C4-2B (cell line): ENCODE data around the gene PSMB5.

Experiments
- H3K27ac ChIP-seq: fragments of 450-650 bp; 2 replicates; pipeline ENCODE4 v1.5.1; 2017
- ZFX ChIP-seq: fragments of 450-650 bp; IDR thresholded peaks from 2 replicates; pipeline ENCODE4 v1.6.1; 2017
- TF ChIP-seq, protein P1 (sequence below): fragments of 450-650 bp; conservative IDR thresholded peaks from 2 replicates; pipeline ENCODE4 v1.5.1; 2017; ENCODE audit warnings: mild to moderate bottlenecking

PSMB5 gene

DNA sequence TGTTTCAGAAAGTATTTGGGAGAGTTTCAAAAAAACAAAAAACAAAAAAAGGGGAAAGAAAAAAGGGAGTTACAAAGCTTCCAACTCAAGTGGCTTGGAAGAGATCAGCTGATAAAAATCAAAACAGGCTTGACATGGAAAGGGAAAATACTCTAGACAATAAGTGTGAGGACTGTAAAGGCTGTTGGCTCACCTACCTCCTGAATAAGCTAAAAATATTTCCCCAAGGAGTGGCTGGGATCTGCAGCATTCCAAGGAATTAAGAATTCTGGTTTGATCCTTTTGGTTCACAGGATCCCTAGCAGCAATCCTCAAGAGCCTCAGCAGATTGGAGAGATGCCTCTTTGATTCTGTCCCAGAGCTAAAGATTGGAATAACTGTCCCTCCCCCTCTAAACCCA, 41.2 kb downstream of the PSMB5 start:
- TF ChIP-seq ZFX = no peak
- TF ChIP-seq, protein P1, sequence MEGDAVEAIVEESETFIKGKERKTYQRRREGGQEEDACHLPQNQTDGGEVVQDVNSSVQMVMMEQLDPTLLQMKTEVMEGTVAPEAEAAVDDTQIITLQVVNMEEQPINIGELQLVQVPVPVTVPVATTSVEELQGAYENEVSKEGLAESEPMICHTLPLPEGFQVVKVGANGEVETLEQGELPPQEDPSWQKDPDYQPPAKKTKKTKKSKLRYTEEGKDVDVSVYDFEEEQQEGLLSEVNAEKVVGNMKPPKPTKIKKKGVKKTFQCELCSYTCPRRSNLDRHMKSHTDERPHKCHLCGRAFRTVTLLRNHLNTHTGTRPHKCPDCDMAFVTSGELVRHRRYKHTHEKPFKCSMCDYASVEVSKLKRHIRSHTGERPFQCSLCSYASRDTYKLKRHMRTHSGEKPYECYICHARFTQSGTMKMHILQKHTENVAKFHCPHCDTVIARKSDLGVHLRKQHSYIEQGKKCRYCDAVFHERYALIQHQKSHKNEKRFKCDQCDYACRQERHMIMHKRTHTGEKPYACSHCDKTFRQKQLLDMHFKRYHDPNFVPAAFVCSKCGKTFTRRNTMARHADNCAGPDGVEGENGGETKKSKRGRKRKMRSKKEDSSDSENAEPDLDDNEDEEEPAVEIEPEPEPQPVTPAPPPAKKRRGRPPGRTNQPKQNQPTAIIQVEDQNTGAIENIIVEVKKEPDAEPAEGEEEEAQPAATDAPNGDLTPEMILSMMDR = no peak
- no peak overlapping the region for H3K27ac ChIP-seq

DNA sequence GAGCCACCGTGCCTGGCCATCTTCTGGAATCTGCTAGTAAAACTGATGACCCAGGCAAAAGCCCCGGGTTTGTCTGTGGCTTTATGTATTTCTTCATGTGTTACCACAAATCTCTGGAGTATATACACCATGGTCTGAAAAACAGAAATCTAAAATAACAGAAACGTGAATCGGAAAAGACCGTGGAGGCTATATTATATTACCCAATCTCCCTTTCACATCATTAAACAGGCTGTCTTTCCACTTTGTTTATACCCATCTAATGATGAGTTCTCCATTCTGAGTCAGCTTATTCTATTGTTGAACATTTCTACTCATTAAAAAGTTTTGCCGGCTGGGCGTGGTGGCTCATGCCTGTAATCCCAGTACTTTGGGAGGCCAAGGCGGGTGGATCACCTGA, 42.8 kb downstream of the PSMB5 start:
- no peak for TF ChIP-seq ZFX
- TF ChIP-seq, protein P1 = no peak
- H3K27ac ChIP-seq = no peak overlapping the region

DNA sequence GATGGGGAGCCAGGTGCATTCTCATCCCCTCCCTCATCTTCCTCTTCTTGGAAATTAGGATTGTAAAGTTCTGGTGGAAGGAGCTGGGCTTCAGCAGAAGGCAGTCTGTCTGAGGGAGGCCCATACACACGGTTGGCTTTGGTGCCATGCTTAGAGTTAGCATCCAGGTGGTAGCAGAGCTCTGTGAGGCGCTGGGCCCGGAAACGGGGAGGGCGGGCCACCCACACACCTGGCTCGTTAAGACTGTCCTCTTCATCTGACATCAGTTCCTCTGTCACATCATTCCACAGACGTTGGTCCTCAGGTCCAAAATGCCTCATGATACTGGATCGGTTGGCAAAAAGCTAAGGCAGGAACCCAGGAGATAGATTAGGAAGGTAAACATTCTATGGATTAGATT, 47.4 kb downstream of the PSMB5 start:
- no peak overlapping the region for H3K27ac ChIP-seq
- TF ChIP-seq, protein P1 = no peak
- TF ChIP-seq ZFX = no peak

DNA sequence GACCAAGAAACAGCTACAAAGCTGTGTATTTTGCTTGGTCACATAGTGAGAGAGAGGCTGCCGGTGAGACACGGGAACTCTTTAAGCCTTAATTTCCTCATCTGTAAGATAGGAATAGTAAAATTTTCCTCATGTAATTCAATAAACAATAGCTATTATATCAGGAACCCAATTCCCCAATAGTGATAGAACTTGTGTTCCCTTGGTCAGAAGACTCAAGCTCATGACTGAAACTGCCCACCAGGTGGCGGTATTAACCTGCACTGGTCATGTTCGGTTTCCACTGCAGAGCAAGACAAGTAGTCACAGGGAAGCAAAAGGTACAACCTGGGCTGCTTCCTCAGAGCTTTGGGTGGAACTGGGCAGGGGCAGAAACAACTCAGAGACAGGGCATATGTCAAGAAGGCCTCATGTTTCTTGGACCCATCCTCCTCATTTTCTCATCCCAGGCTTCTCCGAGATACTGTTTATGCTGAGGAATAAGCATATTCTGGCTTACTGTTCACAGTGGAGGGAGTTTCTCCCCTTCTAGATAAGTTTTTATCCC, 48.1 kb downstream of the PSMB5 start:
- TF ChIP-seq, protein P1 = peak; percentile 92
- no peak for TF ChIP-seq ZFX
- no peak overlapping the region for H3K27ac ChIP-seq

DNA sequence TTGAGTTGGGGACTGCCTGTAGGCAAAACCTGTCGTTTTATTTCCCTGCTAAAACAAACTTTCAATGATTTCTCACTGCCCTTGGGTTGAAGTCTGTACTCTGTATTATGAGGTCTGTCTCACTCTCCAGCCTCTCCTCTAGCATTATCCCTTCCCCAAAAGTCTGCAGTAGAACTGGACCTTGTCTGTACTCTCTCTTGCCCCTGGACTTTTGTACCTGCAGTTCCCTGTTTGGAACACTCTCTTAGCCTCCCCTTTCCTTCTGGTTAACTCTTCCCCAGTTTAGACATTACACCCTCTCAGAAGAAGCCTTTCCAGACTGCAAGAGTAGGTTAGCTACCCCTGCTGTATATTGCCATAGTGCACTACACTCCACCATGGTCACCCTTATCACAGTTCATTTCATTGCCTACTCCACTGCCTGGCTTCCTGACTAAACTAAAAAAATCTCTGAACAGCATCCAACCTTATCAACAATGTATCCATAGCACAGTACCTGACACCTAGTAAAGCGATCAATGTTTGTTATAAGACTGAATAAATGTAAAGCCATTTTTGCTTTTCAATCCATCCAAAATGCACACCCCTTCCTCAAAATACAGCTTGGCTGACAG, 48.7 kb downstream of the PSMB5 start:
- no peak overlapping the region for H3K27ac ChIP-seq
- TF ChIP-seq, protein P1 = no peak
- TF ChIP-seq ZFX = no peak

DNA sequence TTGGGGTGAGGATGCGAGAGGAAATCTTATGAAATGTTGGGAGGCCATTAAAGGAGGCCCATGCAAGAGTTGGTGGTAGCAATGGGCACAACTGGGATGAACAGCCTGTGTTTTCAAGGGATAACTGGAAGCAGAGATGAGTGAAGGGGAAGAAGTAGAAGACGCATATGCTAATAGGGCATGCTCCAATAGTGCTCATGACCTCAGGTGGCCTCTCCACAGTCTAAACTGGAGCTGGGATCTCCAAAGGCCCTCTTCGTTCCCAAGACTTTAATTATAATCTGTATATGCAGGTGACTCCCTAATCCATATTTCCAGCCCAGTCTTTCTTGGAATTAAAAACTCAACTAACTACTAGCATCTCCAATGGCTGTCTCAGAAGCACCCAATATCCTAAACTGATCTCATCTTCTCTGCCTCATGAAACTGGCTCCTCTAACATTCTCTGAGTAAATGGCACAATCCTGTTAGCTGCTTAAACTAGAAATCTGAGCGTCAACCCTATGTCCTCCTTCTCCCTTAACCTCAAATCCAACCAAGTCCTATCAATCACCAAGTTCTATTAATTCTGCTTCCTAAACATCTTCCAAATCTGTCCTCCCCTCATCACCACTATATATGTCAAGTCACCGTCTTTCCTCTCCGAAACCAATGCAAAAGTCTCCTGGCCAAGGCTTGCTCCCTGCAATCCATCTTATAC, 49.6 kb downstream of the PSMB5 start:
- TF ChIP-seq, protein P1 = no peak
- no peak for TF ChIP-seq ZFX
- no peak overlapping the region for H3K27ac ChIP-seq

DNA sequence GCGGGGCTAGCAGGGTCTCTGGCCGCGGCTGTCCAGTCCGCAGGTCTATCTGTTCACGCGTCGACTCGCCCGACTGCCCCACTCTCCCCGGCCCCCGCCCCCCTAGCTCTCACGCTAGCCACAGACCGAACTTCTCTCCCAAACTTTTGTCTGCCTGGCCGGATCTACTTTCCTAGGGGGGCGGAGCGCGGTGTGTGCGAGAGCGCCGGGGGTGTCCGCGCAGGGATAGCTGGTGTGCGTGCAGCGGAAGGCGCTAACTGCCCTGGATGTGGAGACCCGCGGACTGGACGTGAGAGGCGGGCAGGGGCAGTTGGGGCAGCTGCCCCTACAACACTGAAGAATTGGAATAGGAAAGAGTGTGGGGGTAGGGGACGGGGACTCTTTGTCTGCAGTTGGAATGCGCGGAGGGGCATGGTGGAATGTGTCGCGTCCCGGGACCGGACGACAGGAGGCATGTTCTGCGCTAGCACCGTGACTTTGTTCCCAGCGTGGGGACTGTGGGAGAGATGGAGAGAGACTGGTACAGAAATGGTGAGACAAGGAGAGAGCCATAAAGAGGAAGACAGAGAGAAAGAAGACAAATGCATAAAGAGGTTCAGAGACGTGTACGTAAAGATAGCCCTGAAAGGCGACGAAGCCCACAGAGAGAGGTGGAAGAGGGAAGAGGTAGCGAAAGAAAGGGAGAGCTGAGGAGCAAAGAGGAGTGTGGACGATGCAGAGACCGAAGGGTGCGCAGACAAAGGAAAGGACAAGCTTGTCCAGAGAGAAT, 52.0 kb downstream of the PSMB5 start, which contains the start of gene AJUBA:
TSS of gene AJUBA (minus strand) at position 75 of the 769 bp plus-strand sequence. CDS start 285 bp downstream, outside the sequence.
- TF ChIP-seq ZFX = no peak
- TF ChIP-seq, protein P1 = no peak
- H3K27ac ChIP-seq = peak within 1 kb of the TSS; percentile 82
